Measurements from ENCODE around the gene C4orf46. TPM values are rescaled to one million over a fixed set of nuclear protein-coding genes. Genes with fewer than 3 reads are reported as not detected.
A peak's percentile ranks its signal among the peaks of the same experiment; 100 is the strongest.
"Not testable (repeated sequence)": the region's sequence is repeated elsewhere in the genome, so short reads cannot be mapped to it uniquely, and the experiment has no call there.

C4orf46 gene
- total RNA-seq, 1 experiment from 2014 or later, result 44.1 TPM

GRCh38 chr4:158666892-158667291, 4.8 kb downstream of the C4orf46 start:
- CTCF ChIA-PET, result no interaction called here
- Histone ChIP-seq H3K9me3 (ENCODE audit: low read depth, low read length, poor library complexity, severe bottlenecking) (no peaks in the 10 kb centered on the region), H3K27ac (ENCODE audit: low read depth, low read length, poor library complexity, severe bottlenecking) (no peak overlapping the region), H3K27me3 (replicated peaks; ENCODE audit: insufficient read depth, low read depth, low read length, poor library complexity) (no peaks in the 10 kb centered on the region), H3K4me3 (ENCODE audit: low read depth, low read length, poor library complexity, severe bottlenecking) (no peak overlapping the region), H3K36me3 (ENCODE audit: insufficient read depth, low read length, poor library complexity, severe bottlenecking) (peaks cover 39% of the 10 kb centered on the region), H3K4me1 (ENCODE audit: insufficient read depth, low read length, poor library complexity, severe bottlenecking) (peaks cover 6% of the 10 kb centered on the region)
- POLR2A ChIA-PET (ENCODE audit: low non-redundant PET), result no interaction called here
- BruUV-seq (replicated peaks), result no TSS peak
- no peak for DNase-seq (ENCODE audit: low spot score)
- intact Hi-C loops (cut with micrococcal nuclease; ENCODE audit: unreplicated experiment), result no loop called here
- TF ChIP-seq CTCF (conservative IDR thresholded peaks at IDR 0.05; ENCODE audit: low read depth, low read length) (no peak), EZH2 (IDR thresholded peaks at IDR 0.05; ENCODE audit: borderline replicate concordance, low read depth, low read length, poor library complexity, severe bottlenecking) (no peak)

GRCh38 chr4:158664806-158665205, 6.9 kb downstream of the C4orf46 start:
- DNase-seq (ENCODE audit: low spot score), result no peak
- H3K9me3 ChIP-seq (ENCODE audit: low read depth, low read length, poor library complexity, severe bottlenecking), result no peaks in the 10 kb centered on the region
- no peak overlapping the region for H3K27ac ChIP-seq (ENCODE audit: low read depth, low read length, poor library complexity, severe bottlenecking)
- no peaks in the 10 kb centered on the region for H3K4me1 ChIP-seq (ENCODE audit: insufficient read depth, low read length, poor library complexity, severe bottlenecking)
- H3K36me3 ChIP-seq (ENCODE audit: insufficient read depth, low read length, poor library complexity, severe bottlenecking), result peaks cover 39% of the 10 kb centered on the region
- no TSS peak for BruUV-seq (replicated peaks)
- no peak for TF ChIP-seq EZH2 (IDR thresholded peaks at IDR 0.05; ENCODE audit: borderline replicate concordance, low read depth, low read length, poor library complexity, severe bottlenecking)
- no peak for TF ChIP-seq CTCF (conservative IDR thresholded peaks at IDR 0.05; ENCODE audit: low read depth, low read length)
- intact Hi-C loops (cut with micrococcal nuclease; ENCODE audit: unreplicated experiment), result no loop called here
- POLR2A ChIA-PET (ENCODE audit: low non-redundant PET), result no interaction called here
- CTCF ChIA-PET, result no interaction called here
- no peaks in the 10 kb centered on the region for H3K27me3 ChIP-seq (replicated peaks; ENCODE audit: insufficient read depth, low read depth, low read length, poor library complexity)
- H3K4me3 ChIP-seq (ENCODE audit: low read depth, low read length, poor library complexity, severe bottlenecking), result no peak overlapping the region

GRCh38 chr4:158663707-158664625, 7.7 kb downstream of the C4orf46 start:
- CTCF ChIA-PET; POLR2A ChIA-PET (ENCODE audit: low non-redundant PET): not testable (repeated sequence)

GRCh38 chr4:158663255-158663654, 8.4 kb downstream of the C4orf46 start:
- BruUV-seq (replicated peaks); CTCF ChIA-PET: not testable (repeated sequence)

More at GRCh38 chr4:158663707-158664625, 7.7 kb downstream of the C4orf46 start:
- H3K4me3 ChIP-seq (ENCODE audit: low read depth, low read length, poor library complexity, severe bottlenecking); H3K9me3 ChIP-seq (ENCODE audit: low read depth, low read length, poor library complexity, severe bottlenecking); intact Hi-C loops (cut with micrococcal nuclease; ENCODE audit: unreplicated experiment); H3K27me3 ChIP-seq (replicated peaks; ENCODE audit: insufficient read depth, low read depth, low read length, poor library complexity); BruUV-seq (replicated peaks); H3K4me1 ChIP-seq (ENCODE audit: insufficient read depth, low read length, poor library complexity, severe bottlenecking): not testable (repeated sequence)
- Histone ChIP-seq H3K36me3 (ENCODE audit: insufficient read depth, low read length, poor library complexity, severe bottlenecking) (peaks cover 36% of the 10 kb centered on the region), H3K27ac (ENCODE audit: low read depth, low read length, poor library complexity, severe bottlenecking) (peak overlapping the region; percentile 29)
- DNase-seq (ENCODE audit: low spot score), result peak; percentile 9

More at GRCh38 chr4:158663255-158663654, 8.4 kb downstream of the C4orf46 start:
- H3K27me3 ChIP-seq (replicated peaks; ENCODE audit: insufficient read depth, low read depth, low read length, poor library complexity); H3K4me1 ChIP-seq (ENCODE audit: insufficient read depth, low read length, poor library complexity, severe bottlenecking); H3K4me3 ChIP-seq (ENCODE audit: low read depth, low read length, poor library complexity, severe bottlenecking); H3K27ac ChIP-seq (ENCODE audit: low read depth, low read length, poor library complexity, severe bottlenecking); intact Hi-C loops (cut with micrococcal nuclease; ENCODE audit: unreplicated experiment); H3K9me3 ChIP-seq (ENCODE audit: low read depth, low read length, poor library complexity, severe bottlenecking); DNase-seq (ENCODE audit: low spot score); POLR2A ChIA-PET (ENCODE audit: low non-redundant PET): not testable (repeated sequence)
- peaks cover 29% of the 10 kb centered on the region for H3K36me3 ChIP-seq (ENCODE audit: insufficient read depth, low read length, poor library complexity, severe bottlenecking)

Data from A673 (cell line).